GM15510 (cell line): ENCODE data around the gene CIB4.

ENCODE experiments used
- POLR2A ChIP-seq: IDR thresholded peaks from 3 replicates; pipeline ENCODE4 v1.6.1; 2011; ENCODE audit warnings: borderline replicate concordance; ENCODE audit not compliant: insufficient read length; ENCODE audit errors: extremely low read depth

The CIB4 gene

GRCh38 chr2:26583381-26583911 lies 57.7 kb downstream of the CIB4 start:
- TF ChIP-seq POLR2A, result no peak

GRCh38 chr2:26582890-26583289 lies 58.3 kb downstream of the CIB4 start:
- no peak for TF ChIP-seq POLR2A

- no peak for TF ChIP-seq POLR2A
Measured at GRCh38 chr2:26581991-26582842, 58.9 kb downstream of the CIB4 start.

- no peak for TF ChIP-seq POLR2A
Measured at GRCh38 chr2:26581266-26581990, 59.7 kb downstream of the CIB4 start.

- no peak for TF ChIP-seq POLR2A
Measured at GRCh38 chr2:26580751-26581150, 60.4 kb downstream of the CIB4 start.

- TF ChIP-seq POLR2A, result no peak
Measured at GRCh38 chr2:26580151-26580550, 61.0 kb downstream of the CIB4 start.

- no peak for TF ChIP-seq POLR2A
Measured at GRCh38 chr2:26579723-26580040, 61.5 kb downstream of the CIB4 start.

GRCh38 chr2:26579025-26579722 lies 62.0 kb downstream of the CIB4 start:
- TF ChIP-seq POLR2A, result no peak

- TF ChIP-seq POLR2A, result no peak
Measured at GRCh38 chr2:26578581-26578980, 62.6 kb downstream of the CIB4 start.

GRCh38 chr2:26578113-26578458 lies 63.1 kb downstream of the CIB4 start:
- TF ChIP-seq POLR2A, result no peak

GRCh38 chr2:26577442-26578112 lies 63.6 kb downstream of the CIB4 start:
- TF ChIP-seq POLR2A, result no peak

- TF ChIP-seq POLR2A, result no peak
Measured at GRCh38 chr2:26576565-26577441, 64.4 kb downstream of the CIB4 start.

- TF ChIP-seq POLR2A, result no peak
Measured at GRCh38 chr2:26575836-26576564, 65.2 kb downstream of the CIB4 start.
